HG03565 (cell line): ENCODE data around the gene RNF26.

Source experiments
- ATAC-seq: cut with Tn5 transposase; IDR thresholded peaks from one replicate; pipeline ENCODE4 v1.9.1; 2021; ENCODE audit warnings: mild to moderate bottlenecking, moderate library complexity; ENCODE audit not compliant: unreplicated experiment

The RNF26 gene

DNA sequence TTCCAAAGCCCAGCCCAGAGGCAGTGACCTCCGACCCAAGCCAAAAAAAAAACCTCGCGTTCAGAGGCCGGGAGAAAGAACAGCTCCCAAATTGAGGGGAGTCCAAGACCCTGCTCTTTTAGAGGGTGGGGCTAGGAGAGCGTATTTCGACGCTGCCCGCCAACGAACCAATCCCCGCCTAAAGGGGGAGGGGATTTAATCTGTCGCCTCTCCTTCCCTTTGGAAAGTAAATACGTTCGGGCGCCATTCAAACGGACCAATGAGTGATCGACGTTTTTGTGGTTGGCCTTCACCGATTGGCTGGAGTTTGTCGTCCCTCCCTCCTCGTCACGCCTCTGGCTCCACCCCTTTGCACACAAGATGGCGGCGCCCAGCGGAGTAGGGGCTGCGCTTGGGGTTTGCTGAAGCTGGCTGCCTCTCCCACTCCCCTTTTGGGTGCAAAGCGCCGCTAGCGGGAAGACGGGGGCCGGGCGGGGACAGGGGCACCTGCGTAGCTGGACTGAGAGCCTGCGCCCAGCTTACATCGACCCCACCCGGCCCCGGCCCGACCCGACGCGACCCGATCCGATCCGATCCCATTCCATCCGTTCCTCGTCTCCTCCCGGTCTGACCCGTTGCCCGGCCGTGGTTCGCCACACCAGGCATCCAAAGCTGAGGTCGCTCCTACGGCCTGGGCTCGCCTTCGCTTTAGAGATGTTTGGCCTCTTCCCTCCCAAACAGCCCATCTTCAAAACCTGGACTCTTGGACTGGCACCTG is at the start of gene RNF26:
Gene RNF26, plus strand, starts transcription at position 354 of the 757 bp plus-strand sequence. CDS start 596 bp downstream, outside the sequence.
- peak; percentile 86 for ATAC-seq

DNA sequence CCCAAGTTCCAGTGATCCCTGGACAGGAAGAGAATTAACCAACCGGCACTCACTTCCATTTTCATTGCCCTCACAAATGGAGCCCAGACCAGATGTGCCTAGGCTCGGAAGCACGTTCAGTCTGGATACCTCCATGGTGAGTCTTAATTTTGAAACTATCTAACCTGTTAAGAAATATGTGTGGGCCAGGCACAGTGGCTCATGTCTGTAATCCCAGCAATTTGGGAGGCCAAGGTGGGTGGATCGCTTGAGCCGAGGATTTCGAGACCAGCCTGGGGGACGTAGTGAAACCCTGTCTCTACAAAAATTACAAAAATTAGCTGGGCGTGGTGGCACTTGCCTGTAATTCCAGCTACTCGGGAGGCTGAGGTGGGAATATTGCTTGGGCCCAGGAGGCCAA is 48.9 kb upstream of the RNF26 start:
- ATAC-seq, result no peak

DNA sequence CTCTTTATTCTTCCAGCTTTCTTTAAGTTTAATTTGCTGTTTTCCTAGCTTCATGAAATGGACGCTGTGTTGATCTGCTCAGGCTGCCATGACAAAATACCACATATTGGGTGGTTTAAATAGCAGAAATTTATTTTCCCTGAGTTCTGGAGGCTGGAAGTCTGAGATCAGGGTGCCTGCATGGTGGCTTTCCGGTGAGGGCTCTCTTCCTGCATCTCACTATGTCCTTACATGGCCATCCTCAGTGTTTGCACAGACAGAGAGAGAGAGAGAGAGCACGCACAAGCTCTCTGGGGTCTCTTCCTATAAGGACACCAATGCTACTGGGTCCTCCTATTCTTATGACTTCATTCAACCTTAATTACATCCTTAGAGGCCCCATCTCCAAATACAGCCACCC is 46.1 kb upstream of the RNF26 start:
- no peak for ATAC-seq

DNA sequence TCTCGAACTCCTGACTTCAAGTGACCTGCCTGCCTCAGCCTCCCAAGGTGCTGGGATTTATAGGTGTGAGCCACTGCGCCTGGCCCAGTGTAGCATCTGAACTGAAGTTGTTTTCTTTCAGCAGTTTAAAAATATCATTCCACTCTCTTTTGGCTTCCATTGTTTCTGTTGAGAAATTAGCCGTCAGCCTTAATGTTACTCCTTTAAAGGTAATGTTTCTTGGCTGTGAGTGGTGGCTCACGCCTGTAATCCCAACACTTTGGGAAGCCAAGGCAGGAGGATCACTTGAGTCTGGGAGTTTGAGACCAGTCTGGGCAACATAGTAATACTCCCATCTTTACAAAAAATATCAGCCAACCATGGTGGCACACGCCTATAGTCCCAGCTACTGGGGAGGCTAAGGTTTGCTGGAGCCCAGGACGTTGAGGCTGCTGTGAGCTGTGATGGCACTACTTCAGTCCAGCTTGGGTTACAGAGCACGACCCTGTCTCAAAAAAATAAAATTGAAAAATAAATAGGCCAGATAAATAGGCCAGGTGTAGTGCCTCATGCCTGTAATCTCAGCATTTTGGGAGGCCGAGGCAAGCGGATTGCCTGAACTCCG is 43.3 kb upstream of the RNF26 start:
- ATAC-seq, result no peak

DNA sequence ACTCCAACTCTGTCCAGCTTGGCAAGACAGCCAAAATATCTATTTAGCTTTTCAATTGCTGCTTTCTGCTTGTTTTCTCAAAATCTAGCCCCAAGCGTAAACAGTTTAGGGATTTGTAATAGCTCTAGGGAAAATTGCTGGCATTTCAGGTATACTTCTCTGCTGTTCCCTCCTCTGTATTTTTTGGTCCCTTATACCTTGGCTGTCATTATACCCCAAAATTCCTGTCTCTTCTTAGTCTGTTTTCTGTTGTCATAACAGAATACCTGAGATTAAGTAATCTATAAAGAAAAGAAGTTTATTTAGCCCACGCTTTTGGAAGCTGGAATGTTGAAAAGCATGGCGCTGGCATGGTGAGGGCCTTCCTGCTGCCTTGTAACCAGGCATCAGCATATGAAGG is 40.9 kb upstream of the RNF26 start:
- no peak for ATAC-seq

DNA sequence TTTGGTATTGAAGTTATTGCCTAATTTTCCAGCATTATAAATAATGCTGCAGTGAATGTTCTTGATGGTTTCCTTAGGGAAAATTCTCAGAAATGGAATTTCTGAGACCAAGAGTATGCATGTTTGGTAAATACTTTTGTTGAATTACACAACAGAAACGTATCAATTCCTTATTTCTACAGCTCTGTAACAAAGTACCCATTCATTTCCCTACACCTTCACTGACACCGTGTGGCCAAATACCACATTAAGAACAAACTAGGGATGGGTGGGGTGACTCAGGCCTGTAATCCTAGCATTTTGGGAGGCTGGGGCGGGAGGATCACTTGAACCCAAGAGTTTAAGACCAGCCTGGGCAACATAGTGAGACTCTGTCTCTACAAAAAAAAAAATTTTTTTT is 39.1 kb upstream of the RNF26 start:
- no peak for ATAC-seq

DNA sequence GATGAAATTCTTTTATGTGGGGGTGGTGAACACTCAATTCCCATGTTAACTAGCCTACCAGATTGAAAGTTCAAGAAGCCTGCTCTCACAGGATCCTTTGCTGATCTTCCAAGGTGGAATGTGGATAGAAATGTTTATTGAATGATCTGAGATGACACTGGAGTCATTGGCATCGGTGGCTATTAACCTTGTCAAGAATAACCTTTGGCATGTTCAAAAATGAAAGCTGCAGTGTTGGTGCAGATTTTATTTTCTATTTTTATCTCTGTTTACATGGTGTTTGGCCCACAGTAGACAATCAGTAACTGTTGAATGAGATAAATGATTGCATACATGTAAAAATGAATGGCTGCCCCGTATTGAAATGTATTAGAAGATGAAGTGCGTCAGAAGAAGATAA is 36.4 kb upstream of the RNF26 start:
- no peak for ATAC-seq

DNA sequence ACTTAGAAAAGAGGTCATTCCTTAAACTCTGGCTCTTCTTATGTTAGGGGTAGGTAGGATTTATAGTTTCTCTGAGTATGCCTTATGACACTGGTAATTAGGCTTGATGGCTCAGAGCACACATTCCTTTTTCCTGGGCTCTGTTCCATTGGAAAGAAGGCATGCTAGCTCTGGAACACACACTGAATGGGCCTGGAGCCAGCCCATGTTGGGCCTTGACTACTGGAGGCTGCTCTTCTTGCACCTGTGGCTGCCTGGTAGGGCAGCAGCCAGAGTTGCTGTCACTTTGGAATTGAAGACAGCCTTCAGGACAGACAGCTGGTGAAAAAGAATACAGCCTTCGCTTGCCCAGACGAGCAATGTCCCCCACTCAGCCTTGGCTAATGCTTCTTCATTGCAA is 35.6 kb upstream of the RNF26 start:
- no peak for ATAC-seq

DNA sequence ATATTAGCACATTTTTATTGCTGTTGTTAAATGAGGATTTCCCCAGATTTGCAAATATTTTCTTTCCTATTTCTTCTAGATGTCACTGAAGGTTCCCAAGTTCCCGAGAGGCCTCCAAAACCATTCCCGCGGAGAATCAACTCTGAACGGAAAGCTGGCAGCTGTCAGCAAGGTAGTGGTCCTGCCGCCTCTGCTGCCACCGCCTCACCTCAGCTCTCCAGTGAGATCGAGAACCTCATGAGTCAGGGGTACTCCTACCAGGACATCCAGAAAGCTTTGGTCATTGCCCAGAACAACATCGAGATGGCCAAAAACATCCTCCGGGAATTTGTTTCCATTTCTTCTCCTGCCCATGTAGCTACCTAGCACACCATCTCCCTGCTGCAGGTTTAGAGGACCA is 34.9 kb upstream of the RNF26 start:
- no peak for ATAC-seq

DNA sequence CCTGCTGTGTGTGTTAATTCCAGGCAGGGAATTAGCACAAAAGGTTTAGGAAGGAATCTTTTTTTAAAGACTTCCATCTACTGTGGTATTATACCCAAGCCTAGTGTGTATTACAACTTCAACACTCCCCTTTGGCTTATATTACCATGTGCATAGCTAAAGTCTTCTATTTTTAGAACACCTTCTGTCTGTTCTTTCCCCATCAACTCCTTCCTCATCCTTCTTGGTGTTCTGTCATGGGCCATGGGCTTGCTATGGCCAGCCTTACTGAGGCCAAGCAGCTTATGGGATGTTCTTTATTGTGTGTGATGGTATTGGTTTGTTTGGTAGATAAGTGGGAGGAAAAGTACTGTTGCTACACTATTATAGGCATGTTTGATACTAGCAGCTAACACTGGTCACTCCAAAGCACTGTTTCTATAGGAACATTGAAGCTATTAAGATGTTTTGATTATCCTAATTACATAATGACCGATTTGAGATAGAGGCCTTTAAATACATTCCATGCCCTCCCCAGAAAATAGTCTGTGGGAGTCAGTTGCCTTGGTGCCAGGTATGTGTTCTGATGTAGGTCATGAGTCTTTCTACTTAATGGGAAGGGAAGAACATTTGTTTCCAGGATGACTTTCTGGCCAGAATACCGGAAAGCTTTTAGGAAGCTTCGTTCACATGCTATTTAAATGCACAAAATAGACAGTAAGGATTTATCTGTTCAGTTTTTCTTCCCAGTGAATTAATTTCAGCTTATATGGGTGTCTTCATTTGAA is 33.9 kb upstream of the RNF26 start:
- ATAC-seq, result no peak

DNA sequence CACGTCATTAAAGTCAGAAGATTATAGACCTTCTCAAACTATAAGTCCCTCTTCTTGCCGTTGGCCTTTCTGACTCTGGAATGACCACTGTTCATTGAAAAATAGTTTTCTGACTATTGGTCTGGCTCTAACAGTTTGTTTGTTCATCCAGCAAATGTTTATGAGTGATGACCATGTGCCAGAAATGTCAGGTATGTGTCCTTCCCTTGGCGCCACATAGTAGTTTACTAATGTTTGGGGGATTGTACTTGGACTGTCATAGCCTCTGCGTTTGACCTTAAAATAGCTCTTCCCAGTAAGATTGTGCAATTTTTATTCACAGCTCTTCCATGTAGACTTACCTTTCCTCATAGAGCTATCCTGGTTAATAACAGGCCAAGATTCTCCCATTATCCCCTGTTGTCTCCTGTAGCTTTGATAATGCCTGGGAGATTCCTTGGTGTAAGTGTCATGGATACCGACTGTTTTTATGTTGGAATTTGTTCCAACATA is 31.1 kb upstream of the RNF26 start:
- no peak for ATAC-seq

DNA sequence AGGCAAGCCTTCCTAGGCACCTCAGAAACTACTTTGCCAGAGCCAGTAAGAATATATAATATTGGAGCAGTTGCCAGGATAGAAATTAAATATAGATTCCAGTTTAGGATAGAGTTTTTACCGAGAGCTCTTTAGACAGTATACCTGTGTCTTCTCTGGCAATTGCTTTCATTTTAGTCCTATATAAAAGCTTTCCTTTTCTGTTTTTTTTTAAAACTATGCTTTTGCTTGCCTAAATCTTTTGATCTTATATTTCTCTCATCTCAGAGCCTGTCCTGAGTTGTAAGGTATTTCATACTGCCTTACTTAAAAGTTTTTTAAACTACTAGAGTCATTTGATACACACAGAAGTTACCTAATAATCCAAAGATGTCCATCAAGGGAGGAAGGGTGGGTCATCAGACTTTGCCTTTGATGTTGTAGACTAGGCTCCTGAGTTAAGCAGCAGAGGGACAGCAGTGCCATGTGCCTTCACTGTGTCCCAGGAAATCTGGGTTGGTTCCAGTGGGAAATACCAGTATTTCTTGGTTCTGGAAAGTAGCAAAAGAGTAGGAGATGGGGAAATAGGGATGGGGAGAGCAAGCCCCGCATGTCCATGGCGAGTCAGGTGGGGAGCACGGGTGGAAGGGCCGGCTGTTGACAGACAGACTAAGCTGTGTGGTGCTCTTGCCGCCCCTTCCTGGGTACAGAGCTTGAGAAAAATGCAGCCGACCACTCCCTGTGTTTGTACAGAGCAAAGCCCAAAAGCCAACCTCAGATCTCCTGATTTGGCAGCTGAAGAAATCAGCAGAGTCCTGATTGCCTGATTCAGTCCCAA is 28.6 kb upstream of the RNF26 start:
- ATAC-seq, result no peak

DNA sequence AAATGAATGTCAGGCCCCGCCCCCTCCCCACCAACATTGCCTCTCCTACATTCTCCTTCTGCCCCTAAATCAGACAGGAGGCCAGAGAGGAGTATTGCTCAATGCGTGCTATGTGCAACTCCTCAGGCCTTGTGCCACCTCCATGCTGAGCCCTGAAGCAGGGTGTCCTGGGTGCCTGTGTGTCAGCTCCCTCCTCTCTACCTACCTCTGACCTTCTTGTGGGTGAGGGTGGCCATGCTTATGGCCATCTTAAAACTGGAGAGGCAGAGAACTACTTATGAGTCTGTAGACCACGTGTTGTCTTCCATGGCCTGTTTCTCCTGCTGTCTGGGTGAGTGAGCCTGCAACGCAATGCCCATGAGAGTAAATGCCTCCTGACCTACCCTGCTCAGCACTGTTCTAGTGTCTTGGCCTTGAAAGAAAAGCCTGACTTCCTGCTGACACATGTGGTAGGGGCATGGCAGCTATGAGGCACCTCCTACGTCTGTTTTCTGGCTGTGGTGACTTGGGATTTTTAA is 27.9 kb upstream of the RNF26 start:
- ATAC-seq, result no peak

DNA sequence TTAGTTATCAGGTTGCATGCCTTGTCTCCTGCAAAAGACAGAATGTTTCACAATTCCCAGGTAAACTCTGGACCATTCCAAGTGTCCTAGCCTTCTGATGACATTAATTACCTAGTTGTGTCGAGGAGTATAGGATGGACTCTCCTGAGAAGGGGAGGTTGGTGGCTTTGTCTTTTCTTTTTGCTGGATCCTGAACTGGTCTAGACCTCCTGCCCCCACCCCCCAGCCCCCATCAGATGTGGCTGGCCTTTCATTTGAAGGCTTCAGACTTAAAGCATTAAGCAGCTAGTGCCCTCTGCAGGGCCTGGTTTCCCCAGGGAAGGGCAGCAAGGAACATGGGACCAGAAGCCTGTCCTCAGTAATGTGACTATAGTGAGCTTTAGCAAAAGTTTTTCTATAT is 27.1 kb upstream of the RNF26 start:
- ATAC-seq, result no peak

DNA sequence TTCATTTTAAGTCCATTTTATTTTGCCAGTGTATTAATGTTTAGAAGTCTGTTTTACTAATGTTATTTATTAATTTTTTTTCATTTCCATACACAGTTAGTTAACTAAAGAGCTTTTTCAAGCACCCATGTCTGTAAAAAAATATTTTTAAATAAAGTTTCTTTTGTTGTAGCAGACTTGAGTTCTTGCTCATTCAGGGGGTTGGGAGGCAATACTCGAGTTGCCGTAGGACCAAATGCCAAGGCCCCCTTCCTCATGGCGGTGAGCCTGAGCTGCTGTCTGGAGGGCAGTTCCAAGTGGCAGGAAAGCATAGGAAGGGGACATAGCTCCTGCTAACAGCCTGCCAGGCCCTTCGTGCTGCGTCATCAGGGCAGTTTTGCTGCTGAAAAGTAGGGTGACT is 26.4 kb upstream of the RNF26 start:
- ATAC-seq, result no peak

DNA sequence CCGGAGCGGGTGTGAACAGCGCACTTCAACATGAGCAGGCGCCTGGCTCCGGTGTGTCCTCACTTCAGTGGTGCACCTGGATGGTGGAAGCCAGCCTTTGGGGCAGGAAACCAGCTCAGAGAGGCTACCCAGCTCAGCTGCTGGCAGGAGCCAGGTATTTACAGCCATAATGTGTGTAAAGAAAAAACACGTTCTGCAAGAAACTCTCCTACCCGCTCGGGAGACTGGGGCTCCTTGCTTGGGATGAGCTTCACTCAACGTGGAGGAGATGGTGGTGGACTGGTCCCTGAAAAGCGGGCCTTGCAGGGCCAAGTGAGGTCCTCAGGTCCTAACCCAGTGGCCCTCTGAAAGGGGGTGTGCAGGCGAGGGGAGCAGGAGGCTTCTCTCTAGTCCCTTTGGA is 24.9 kb upstream of the RNF26 start:
- no peak for ATAC-seq

DNA sequence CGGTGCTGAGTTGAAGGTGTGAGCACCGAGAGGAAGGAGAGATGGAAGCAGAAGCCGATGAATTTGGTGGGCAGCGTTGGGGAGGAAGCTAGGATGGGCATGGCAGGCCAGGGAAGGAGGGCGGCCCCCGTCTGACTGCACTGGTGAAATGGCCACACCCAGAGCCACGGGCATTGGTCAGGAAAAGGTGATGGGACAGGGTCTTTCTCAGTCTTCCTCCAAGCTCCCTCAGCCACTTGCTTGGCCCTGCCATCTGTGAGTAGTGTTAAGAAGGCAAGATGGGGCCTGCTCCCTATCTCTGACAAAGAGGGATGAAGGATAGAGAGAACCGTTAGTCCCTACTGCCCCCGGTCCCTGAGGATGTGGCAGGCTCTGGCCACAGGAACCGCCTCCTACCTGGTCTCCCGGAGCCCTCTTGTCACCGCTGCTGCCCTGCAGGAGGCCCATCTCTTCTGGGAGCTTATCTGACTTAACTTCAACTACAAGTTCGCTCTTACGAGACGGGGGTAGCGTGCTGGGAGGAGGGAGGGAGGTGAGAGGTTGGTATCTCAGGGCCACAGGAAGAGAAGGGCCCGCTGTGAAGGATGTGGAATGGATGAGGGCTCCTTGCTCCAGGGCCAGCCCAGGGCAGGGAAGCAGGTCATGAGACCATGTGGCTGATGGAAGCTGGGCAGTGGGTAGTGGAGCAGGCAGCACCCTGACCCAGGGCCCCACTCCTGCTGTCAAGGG is 24.2 kb upstream of the RNF26 start:
- no peak for ATAC-seq

DNA sequence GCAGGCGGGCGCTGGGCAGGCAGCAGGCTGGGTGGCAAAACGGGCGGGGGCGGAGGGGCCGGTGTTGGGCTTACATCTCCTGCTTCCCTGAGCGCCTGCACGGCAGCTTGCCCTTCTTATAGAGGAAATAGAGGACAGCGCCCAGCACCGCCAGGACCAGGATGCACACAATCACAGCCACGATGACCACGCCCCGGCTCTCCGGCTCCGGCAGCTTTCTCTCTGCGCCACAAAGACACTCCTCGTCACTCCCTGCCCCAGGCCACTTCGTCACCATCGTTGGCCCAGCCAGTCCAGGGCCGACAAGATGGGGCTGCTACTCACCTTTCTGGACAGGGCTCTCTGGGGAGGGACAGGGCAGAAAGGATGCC is 23.7 kb upstream of the RNF26 start:
- no peak for ATAC-seq

DNA sequence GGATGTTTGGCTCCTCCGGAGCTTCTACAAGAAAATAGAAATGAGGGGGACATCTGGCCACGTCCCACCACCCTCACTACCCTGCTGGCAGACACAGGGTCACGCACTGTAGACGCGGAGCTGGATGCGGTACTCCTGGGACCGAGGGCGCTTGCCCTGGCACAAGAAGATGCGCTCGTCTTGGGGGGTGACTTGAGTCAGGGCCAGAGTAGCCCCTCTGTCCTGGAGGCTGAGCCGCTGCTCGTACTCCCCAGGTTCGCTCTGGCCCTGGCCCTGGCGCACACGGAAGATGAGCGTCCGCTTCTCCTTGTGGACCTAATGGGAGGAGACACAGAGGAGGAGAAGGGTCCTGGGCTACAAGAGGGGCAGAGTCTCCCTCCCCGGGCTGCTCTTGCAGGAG is 19.6 kb upstream of the RNF26 start:
- no peak for ATAC-seq
